Duodenal mucosa (tissue), 2 donors: ENCODE measurements around the gene CAMK2B.

ENCODE experiments used
- H3K27ac ChIP-seq: one replicate; pipeline ENCODE4 v1.7.0; 2013; ENCODE audit warnings: low read depth, low read length
- H3K27me3 ChIP-seq, 2 donors: one replicate each; pipeline ENCODE4 v1.7.0; 2013; ENCODE audit warnings: low read length in 2 of 2, control low read depth in 1 of 2; ENCODE audit not compliant: insufficient read depth in 2 of 2, control insufficient read depth in 1 of 2
- H3K36me3 ChIP-seq, 2 donors: one replicate each; pipeline ENCODE4 v1.7.0; 2013; ENCODE audit warnings: low read length in 2 of 2, control low read depth in 1 of 2; ENCODE audit not compliant: insufficient read depth in 2 of 2, control insufficient read depth in 1 of 2
- H3K4me1 ChIP-seq, 2 donors: one replicate each; pipeline ENCODE4 v1.7.0; 2013; ENCODE audit warnings: low read length in 2 of 2, control low read depth in 1 of 2; ENCODE audit not compliant: insufficient read depth in 2 of 2, control insufficient read depth in 1 of 2
- H3K4me3 ChIP-seq, 2 donors: one replicate each; pipeline ENCODE4 v1.7.0; 2013; ENCODE audit warnings: low read length in 2 of 2, low read depth in 1 of 2
- H3K9ac ChIP-seq, 2 donors: one replicate each; pipeline ENCODE4 v1.7.0; 2013; ENCODE audit warnings: low read length in 2 of 2, low read depth in 1 of 2
- H3K9me3 ChIP-seq, 2 donors: one replicate each; pipeline ENCODE4 v1.7.0; 2013; ENCODE audit warnings: low read length in 2 of 2, control low read depth in 1 of 2; ENCODE audit not compliant: control insufficient read depth in 1 of 2

The CAMK2B gene

GRCh38 chr7:44217852-44218402 lies 107.5 kb downstream of the CAMK2B start:
- Histone ChIP-seq H3K36me3 (peaks cover 2 to 7% of the 10 kb centered on the region in 2 donors), H3K4me1 (no peaks in the 10 kb centered on the region), H3K9me3 (no peaks in the 10 kb centered on the region), H3K27ac (no peak overlapping the region), H3K4me3 (no peak overlapping the region), H3K27me3 (no peaks in the 10 kb centered on the region), H3K9ac (no peak overlapping the region)

- H3K27me3 ChIP-seq = no peaks in the 10 kb centered on the region
Measured at GRCh38 chr7:44217223-44217714, 108.1 kb downstream of the CAMK2B start.

GRCh38 chr7:44216521-44217222 lies 108.7 kb downstream of the CAMK2B start:
- H3K27me3 ChIP-seq = no peaks in the 10 kb centered on the region
- no peaks in the 10 kb centered on the region for H3K4me1 ChIP-seq
- H3K9me3 ChIP-seq = no peaks in the 10 kb centered on the region
- H3K4me3 ChIP-seq = no peak overlapping the region
- H3K9ac ChIP-seq = no peak overlapping the region
- H3K36me3 ChIP-seq = peaks cover 10 to 18% of the 10 kb centered on the region in 2 donors
- no peak overlapping the region for H3K27ac ChIP-seq

More at GRCh38 chr7:44217223-44217714, 108.1 kb downstream of the CAMK2B start:
- Histone ChIP-seq H3K9me3 (no peaks in the 10 kb centered on the region), H3K4me1 (no peaks in the 10 kb centered on the region), H3K27ac (no peak overlapping the region), H3K9ac (no peak overlapping the region), H3K4me3 (no peak overlapping the region), H3K36me3 (peaks cover 6 to 12% of the 10 kb centered on the region in 2 donors)

- H3K27ac ChIP-seq = no peak overlapping the region
- H3K9ac ChIP-seq = no peak overlapping the region
- no peaks in the 10 kb centered on the region for H3K27me3 ChIP-seq
- no peaks in the 10 kb centered on the region for H3K9me3 ChIP-seq
- peaks cover 16 to 25% of the 10 kb centered on the region in 2 donors for H3K36me3 ChIP-seq
- no peak overlapping the region for H3K4me3 ChIP-seq
- H3K4me1 ChIP-seq = no peaks in the 10 kb centered on the region
Measured at GRCh38 chr7:44216019-44216418, 109.4 kb downstream of the CAMK2B start.

GRCh38 chr7:44215531-44215930 lies 109.9 kb downstream of the CAMK2B start:
- H3K9ac ChIP-seq = no peak overlapping the region
- H3K4me1 ChIP-seq = no peaks in the 10 kb centered on the region
- H3K36me3 ChIP-seq = peaks cover 17 to 30% of the 10 kb centered on the region in 2 donors
- no peaks in the 10 kb centered on the region for H3K27me3 ChIP-seq
- H3K4me3 ChIP-seq = no peak overlapping the region
- H3K27ac ChIP-seq = no peak overlapping the region
- H3K9me3 ChIP-seq = no peaks in the 10 kb centered on the region

GRCh38 chr7:44213877-44214388 lies 111.5 kb downstream of the CAMK2B start:
- no peak overlapping the region for H3K9ac ChIP-seq
- no peaks in the 10 kb centered on the region for H3K4me1 ChIP-seq
- H3K27ac ChIP-seq = no peak overlapping the region
- H3K36me3 ChIP-seq = peaks cover 30 to 46% of the 10 kb centered on the region in 2 donors
- H3K4me3 ChIP-seq = no peak overlapping the region
- H3K9me3 ChIP-seq = no peaks in the 10 kb centered on the region
- no peaks in the 10 kb centered on the region for H3K27me3 ChIP-seq

- H3K4me3 ChIP-seq = no peak overlapping the region
- H3K27ac ChIP-seq = no peak overlapping the region
- H3K9me3 ChIP-seq = no peaks in the 10 kb centered on the region
- H3K4me1 ChIP-seq = no peaks in the 10 kb centered on the region
- no peak overlapping the region for H3K9ac ChIP-seq
- no peaks in the 10 kb centered on the region for H3K27me3 ChIP-seq
- H3K36me3 ChIP-seq = peaks cover 36 to 52% of the 10 kb centered on the region in 2 donors
Measured at GRCh38 chr7:44213206-44213876, 112.1 kb downstream of the CAMK2B start.

- Histone ChIP-seq H3K9ac (no peak overlapping the region), H3K27me3 (no peaks in the 10 kb centered on the region), H3K9me3 (no peaks in the 10 kb centered on the region), H3K4me3 (no peak overlapping the region), H3K4me1 (no peaks in the 10 kb centered on the region), H3K27ac (no peak overlapping the region), H3K36me3 (peaks cover 40 to 58% of the 10 kb centered on the region in 2 donors)
Measured at GRCh38 chr7:44212581-44213184, 112.7 kb downstream of the CAMK2B start.

GRCh38 chr7:44212018-44212417 lies 113.4 kb downstream of the CAMK2B start:
- Histone ChIP-seq H3K27ac (no peak overlapping the region), H3K4me3 (no peak overlapping the region), H3K4me1 (no peaks in the 10 kb centered on the region), H3K9me3 (no peaks in the 10 kb centered on the region), H3K9ac (no peak overlapping the region), H3K27me3 (no peaks in the 10 kb centered on the region), H3K36me3 (peaks cover 44 to 65% of the 10 kb centered on the region in 2 donors)
